HCT116 (cell line): ENCODE data around the gene CAMK1D. TPM values are rescaled to one million over a fixed set of nuclear protein-coding genes. Genes with fewer than 3 reads are reported as not detected.

Source experiments
- ATAC-seq: fragments of 200-7000 bp; cut with Tn5 transposase; 2 replicates; pipeline ENCODE4 v1.9.1; 2020; ENCODE audit warnings: mild to moderate bottlenecking, moderate library complexity
- BruUV-seq: library from RNA; stranded (reverse); fragments of 400-500 nt; replicated peaks from 2 replicates; lab custom pipeline; 2021; lab: Mats Ljungman, UMichigan
- CTCF ChIA-PET: fragments of 300-600 bp; sonication (Branson Sonifier 250); formaldehyde crosslinking; loops from one replicate; lab custom pipeline; 2021; ENCODE audit warnings: antibody characterized with exemption; lab: Charles Lee
- POLR2A ChIA-PET: fragments of 300-600, 350-600 bp; sonication (Branson Sonifier 250); formaldehyde crosslinking; loops from one replicate; lab custom pipeline; 2021; ENCODE audit warnings: antibody characterized with exemption; lab: Charles Lee
- RAD21 ChIA-PET, 2 experiments: fragments of 300-600 bp; sonication (Branson Sonifier 250); formaldehyde crosslinking; loops; one replicate each; lab custom pipeline; 2023; ENCODE audit warnings: low total read pairs in 2 of 2; ENCODE audit not compliant: uncharacterized antibody in 2 of 2, unreplicated experiment in 2 of 2, low non-redundant PET in 1 of 2; lab: Charles Lee
- DNase-seq: peaks from one replicate; pipeline ENCODE4 v3.0.0-alpha.2; 2010; ENCODE audit warnings: low read depth, low spot score
- H2AFZ ChIP-seq: fragments of 200-600 bp; shearing (Covaris generic), sonication (generic); 2 replicates; pipeline ENCODE4 v1.6.1; 2017; ENCODE audit warnings: low read depth, mixed run types, mixed read lengths, antibody characterized with exemption, low read length; ENCODE audit not compliant: poor library complexity, severe bottlenecking
- H3K27ac ChIP-seq: 2 replicates; pipeline ENCODE4 v1.5.1; 2012; ENCODE audit warnings: low read depth, low read length
- H3K27me3 ChIP-seq: fragments of 200-600 bp; sonication (generic); 2 replicates; pipeline ENCODE4 v1.6.1; 2016; ENCODE audit warnings: mixed run types, low read length, mixed read lengths; ENCODE audit not compliant: insufficient read depth
- H3K36me3 ChIP-seq, 2 experiments: fragments of 200-500 bp in 1 of 2; fragments of 200-600 bp in 1 of 2; sonication (Bioruptor generic) in 1 of 2; sonication (generic) in 1 of 2; 2 replicates each; pipeline versions ENCODE4 v1.5.1 to v1.6.1; 2014 to 2016; ENCODE audit warnings: low read length in 2 of 2, inconsistent platforms in 1 of 2, mixed read lengths in 1 of 2, mixed run types in 1 of 2; ENCODE audit not compliant: insufficient read depth in 2 of 2, control insufficient read depth in 1 of 2
- H3K4me1 ChIP-seq, 2 experiments: fragments of 200-600 bp in 1 of 2; sonication (generic) in 1 of 2; 2 replicates each; pipeline versions ENCODE4 v1.5.1 to v1.6.1; 2012 to 2017; ENCODE audit warnings: low read length in 2 of 2, inconsistent platforms in 1 of 2, mild to moderate bottlenecking in 1 of 2, mixed read lengths in 1 of 2, mixed run types in 1 of 2, moderate library complexity in 1 of 2; ENCODE audit not compliant: insufficient read depth in 2 of 2, control insufficient read depth in 1 of 2
- H3K4me2 ChIP-seq: fragments of 200-600 bp; sonication (generic); 2 replicates; pipeline ENCODE4 v1.6.1; 2017; ENCODE audit warnings: mixed run types, low read length, mixed read lengths
- H3K4me3 ChIP-seq, 2 experiments: fragments of 200-600 bp in 1 of 2; sonication (generic) in 1 of 2; replicated peaks in 1 of 2; 2 replicates each; pipeline ENCODE4 v1.5.1; 2011 to 2016; ENCODE audit warnings: low read length in 2 of 2, control low read depth in 1 of 2, low read depth in 1 of 2, mild to moderate bottlenecking in 1 of 2, mixed read lengths in 1 of 2, mixed run types in 1 of 2
- H3K79me2 ChIP-seq: fragments of 200-600 bp; sonication (generic); 2 replicates; pipeline ENCODE4 v1.6.1; 2017; ENCODE audit warnings: mild to moderate bottlenecking, mixed run types, low read length, moderate library complexity, mixed read lengths; ENCODE audit not compliant: insufficient read depth
- H3K9ac ChIP-seq: fragments of 200-600 bp; sonication (generic); 2 replicates; pipeline ENCODE4 v1.6.1; 2016; ENCODE audit warnings: low read length, mixed read lengths
- H3K9me2 ChIP-seq: fragments of 200-600 bp; sonication (generic), shearing (Covaris generic); 2 replicates; pipeline ENCODE4 v1.6.1; 2017; ENCODE audit warnings: mixed run types, mild to moderate bottlenecking, moderate library complexity; ENCODE audit not compliant: insufficient read depth
- H3K9me3 ChIP-seq, 2 experiments: fragments of 200-500 bp in 1 of 2; fragments of 200-600 bp in 1 of 2; sonication (Bioruptor generic) in 1 of 2; sonication (generic) in 1 of 2; 2 replicates each; pipeline ENCODE4 v1.6.1; 2014 to 2017; ENCODE audit warnings: low read length in 2 of 2, mixed read lengths in 2 of 2, inconsistent platforms in 1 of 2, low read depth in 1 of 2, mild to moderate bottlenecking in 1 of 2, mixed run types in 1 of 2, moderate library complexity in 1 of 2; ENCODE audit not compliant: control insufficient read depth in 1 of 2, insufficient read depth in 1 of 2
- H4K20me1 ChIP-seq: fragments of 200-600 bp; sonication (generic), shearing (Covaris generic); 2 replicates; pipeline ENCODE4 v1.6.1; 2017; ENCODE audit warnings: mixed run types, mild to moderate bottlenecking, moderate library complexity; ENCODE audit not compliant: insufficient read depth
- CBX3 ChIP-seq: IDR thresholded peaks from 2 replicates; pipeline ENCODE4 v1.6.1; 2012; ENCODE audit warnings: low read depth
- ELF1 ChIP-seq: IDR thresholded peaks from 2 replicates; pipeline ENCODE4 v1.6.1; 2012; ENCODE audit warnings: low read depth, borderline replicate concordance
- FOSL1 ChIP-seq: IDR thresholded peaks from 2 replicates; pipeline ENCODE4 v1.6.1; 2012; ENCODE audit warnings: low read depth
- POLR2AphosphoS5 ChIP-seq: IDR thresholded peaks from 2 replicates; pipeline ENCODE4 v1.6.1; 2011; ENCODE audit warnings: mild to moderate bottlenecking, low read depth, low read length, moderate library complexity
- RAD21 ChIP-seq: IDR thresholded peaks from 2 replicates; pipeline ENCODE4 v1.6.1; 2012; ENCODE audit warnings: low read depth, mild to moderate bottlenecking
- SIN3A ChIP-seq: IDR thresholded peaks from 2 replicates; pipeline ENCODE4 v1.6.1; 2012; ENCODE audit warnings: low read depth
- SP1 ChIP-seq: IDR thresholded peaks from 2 replicates; pipeline ENCODE4 v1.6.1; 2012; ENCODE audit warnings: low read depth
- SRF ChIP-seq: IDR thresholded peaks from 2 replicates; pipeline ENCODE4 v1.6.1; 2012; ENCODE audit warnings: low read depth
- YY1 ChIP-seq: IDR thresholded peaks from 2 replicates; pipeline ENCODE4 v1.6.1; 2011; ENCODE audit warnings: low read length, low read depth, moderate library complexity, mild to moderate bottlenecking; ENCODE audit not compliant: insufficient replicate concordance; ENCODE audit errors: extremely low read depth
- ZBTB33 ChIP-seq: IDR thresholded peaks from 2 replicates; pipeline ENCODE4 v1.6.1; 2011; ENCODE audit warnings: mild to moderate bottlenecking, low read length, moderate library complexity; ENCODE audit not compliant: insufficient replicate concordance; ENCODE audit errors: extremely low read depth
- ZFX ChIP-seq: fragments of 450-650 bp; IDR thresholded peaks from 2 replicates; pipeline ENCODE4 v1.6.1; 2017
- intact Hi-C: fragments of 100-400 bp; cut with micrococcal nuclease; formaldehyde crosslinking; loops from 2 replicates; pipeline ENCODE4 v1.10.0; 2022
- total RNA-seq: library from RNA; stranded (reverse); gene quantifications from one replicate; pipeline ENCODE4 v1.2.1, GENCODE V29; 2021; ENCODE audit not compliant: unreplicated experiment
- TF ChIP-seq, protein P1 (sequence below): IDR thresholded peaks from 2 replicates; pipeline ENCODE4 v1.6.1; 2012
- TF ChIP-seq, protein P2 (sequence below), 3 experiments: fragments of 200-600 bp in 1 of 3; sonication (generic) in 1 of 3; IDR thresholded peaks in 2 of 3; conservative IDR thresholded peaks in 1 of 3; 2 replicates each; pipeline ENCODE4 v1.5.1; 2012 to 2017; ENCODE audit warnings: low read depth in 2 of 3, low read length in 2 of 3, antibody characterized with exemption in 1 of 3, borderline replicate concordance in 1 of 3, control low read depth in 1 of 3, mild to moderate bottlenecking in 1 of 3, mixed read lengths in 1 of 3, mixed run types in 1 of 3, moderate library complexity in 1 of 3; ENCODE audit not compliant: insufficient read depth in 1 of 3
- TF ChIP-seq, protein P3 (sequence below): IDR thresholded peaks from 2 replicates; pipeline ENCODE4 v1.6.1; 2012

CAMK1D gene
- total RNA-seq, 1 experiment from 2014 or later = 9.6 TPM

- H3K79me2 ChIP-seq = no peaks in the 10 kb centered on the region
- ATAC-seq (no peak), DNase-seq (no peak)
- TF ChIP-seq, protein P1, sequence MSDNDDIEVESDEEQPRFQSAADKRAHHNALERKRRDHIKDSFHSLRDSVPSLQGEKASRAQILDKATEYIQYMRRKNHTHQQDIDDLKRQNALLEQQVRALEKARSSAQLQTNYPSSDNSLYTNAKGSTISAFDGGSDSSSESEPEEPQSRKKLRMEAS = no peak
- TF ChIP-seq ZFX (no peak), ELF1 (no peak), SIN3A (no peak), YY1 (no peak), RAD21 (no peak), SRF (no peak), FOSL1 (no peak), SP1 (no peak), CBX3 (no peak), ZBTB33 (no peak), POLR2AphosphoS5 (no peak)
- TF ChIP-seq, protein P2, sequence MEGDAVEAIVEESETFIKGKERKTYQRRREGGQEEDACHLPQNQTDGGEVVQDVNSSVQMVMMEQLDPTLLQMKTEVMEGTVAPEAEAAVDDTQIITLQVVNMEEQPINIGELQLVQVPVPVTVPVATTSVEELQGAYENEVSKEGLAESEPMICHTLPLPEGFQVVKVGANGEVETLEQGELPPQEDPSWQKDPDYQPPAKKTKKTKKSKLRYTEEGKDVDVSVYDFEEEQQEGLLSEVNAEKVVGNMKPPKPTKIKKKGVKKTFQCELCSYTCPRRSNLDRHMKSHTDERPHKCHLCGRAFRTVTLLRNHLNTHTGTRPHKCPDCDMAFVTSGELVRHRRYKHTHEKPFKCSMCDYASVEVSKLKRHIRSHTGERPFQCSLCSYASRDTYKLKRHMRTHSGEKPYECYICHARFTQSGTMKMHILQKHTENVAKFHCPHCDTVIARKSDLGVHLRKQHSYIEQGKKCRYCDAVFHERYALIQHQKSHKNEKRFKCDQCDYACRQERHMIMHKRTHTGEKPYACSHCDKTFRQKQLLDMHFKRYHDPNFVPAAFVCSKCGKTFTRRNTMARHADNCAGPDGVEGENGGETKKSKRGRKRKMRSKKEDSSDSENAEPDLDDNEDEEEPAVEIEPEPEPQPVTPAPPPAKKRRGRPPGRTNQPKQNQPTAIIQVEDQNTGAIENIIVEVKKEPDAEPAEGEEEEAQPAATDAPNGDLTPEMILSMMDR (IDR thresholded peaks at IDR 0.05 in 2 of 3, conservative IDR thresholded peaks at IDR 0.05 in 1 of 3; ENCODE audit: borderline replicate concordance in 1 of 3, insufficient read depth in 1 of 3, low read depth in 2 of 3, low read length in 2 of 3) = no peak
- TF ChIP-seq, protein P3, sequence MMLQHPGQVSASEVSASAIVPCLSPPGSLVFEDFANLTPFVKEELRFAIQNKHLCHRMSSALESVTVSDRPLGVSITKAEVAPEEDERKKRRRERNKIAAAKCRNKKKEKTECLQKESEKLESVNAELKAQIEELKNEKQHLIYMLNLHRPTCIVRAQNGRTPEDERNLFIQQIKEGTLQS = no peak
- intact Hi-C loops = no loop called here
- BruUV-seq = no TSS peak
- H4K20me1 ChIP-seq = no peaks in the 10 kb centered on the region
- POLR2A ChIA-PET = no interaction called here
- H3K27ac ChIP-seq = no peak overlapping the region
- CTCF ChIA-PET = no interaction called here
- H3K9ac ChIP-seq = no peak overlapping the region
- no peak overlapping the region for H2AFZ ChIP-seq
- H3K36me3 ChIP-seq = no peaks in the 10 kb centered on the region
- no peak overlapping the region for H3K4me3 ChIP-seq
- H3K9me3 ChIP-seq = no peaks in the 10 kb centered on the region
- no peaks in the 10 kb centered on the region for H3K27me3 ChIP-seq
- no peaks in the 10 kb centered on the region for H3K9me2 ChIP-seq
- RAD21 ChIA-PET = no interaction called here
- H3K4me1 ChIP-seq = peaks cover 3 to 12% of the 10 kb centered on the region in 2 experiments; a peak in 3 of 4 replicates
- no peak overlapping the region for H3K4me2 ChIP-seq
Measured at GRCh38 chr10:12594448-12594944, 245.1 kb downstream of the CAMK1D start.
